Measurements from ENCODE around the gene SPIC. TPM values are rescaled to one million over a fixed set of nuclear protein-coding genes. Genes with fewer than 3 reads are reported as not detected.

SPIC gene
- total RNA-seq, 1 donor from 2014 or later: not detected

DNA sequence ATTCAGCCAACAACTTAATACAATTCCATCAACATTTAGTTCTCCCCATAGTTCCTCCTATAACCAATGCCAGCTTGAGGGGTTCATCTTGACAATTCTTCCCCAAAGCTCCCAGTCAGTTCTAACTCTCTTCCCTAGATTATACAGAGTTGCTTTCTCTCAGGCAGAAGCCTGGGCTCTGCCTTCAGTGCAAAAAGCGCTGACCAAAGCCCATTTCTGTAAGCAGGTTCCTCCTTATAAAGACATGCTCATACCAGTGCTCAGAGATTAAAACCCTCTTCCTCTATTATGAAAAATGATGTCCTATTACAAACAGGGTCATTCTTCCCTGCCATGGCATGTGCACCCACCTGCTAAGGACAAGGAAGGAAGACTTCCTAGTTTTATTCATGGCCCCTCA lies 16.2 kb downstream of the SPIC start:
- Mint-ChIP-seq H3K4me1 (ENCODE audit: low read depth) (no peaks in the 10 kb centered on the region), H3K36me3 (ENCODE audit: insufficient read depth) (no peaks in the 10 kb centered on the region), H3K9me3 (ENCODE audit: low read depth) (no peaks in the 10 kb centered on the region), H3K4me3 (ENCODE audit: low read depth) (no peak overlapping the region), H3K27me3 (peaks cover 3% of the 10 kb centered on the region), H3K27ac (no peak overlapping the region)
- no peak for DNase-seq (ENCODE audit: low spot score, unreplicated experiment)
- TF ChIP-seq, protein P1, sequence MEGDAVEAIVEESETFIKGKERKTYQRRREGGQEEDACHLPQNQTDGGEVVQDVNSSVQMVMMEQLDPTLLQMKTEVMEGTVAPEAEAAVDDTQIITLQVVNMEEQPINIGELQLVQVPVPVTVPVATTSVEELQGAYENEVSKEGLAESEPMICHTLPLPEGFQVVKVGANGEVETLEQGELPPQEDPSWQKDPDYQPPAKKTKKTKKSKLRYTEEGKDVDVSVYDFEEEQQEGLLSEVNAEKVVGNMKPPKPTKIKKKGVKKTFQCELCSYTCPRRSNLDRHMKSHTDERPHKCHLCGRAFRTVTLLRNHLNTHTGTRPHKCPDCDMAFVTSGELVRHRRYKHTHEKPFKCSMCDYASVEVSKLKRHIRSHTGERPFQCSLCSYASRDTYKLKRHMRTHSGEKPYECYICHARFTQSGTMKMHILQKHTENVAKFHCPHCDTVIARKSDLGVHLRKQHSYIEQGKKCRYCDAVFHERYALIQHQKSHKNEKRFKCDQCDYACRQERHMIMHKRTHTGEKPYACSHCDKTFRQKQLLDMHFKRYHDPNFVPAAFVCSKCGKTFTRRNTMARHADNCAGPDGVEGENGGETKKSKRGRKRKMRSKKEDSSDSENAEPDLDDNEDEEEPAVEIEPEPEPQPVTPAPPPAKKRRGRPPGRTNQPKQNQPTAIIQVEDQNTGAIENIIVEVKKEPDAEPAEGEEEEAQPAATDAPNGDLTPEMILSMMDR (IDR thresholded peaks at IDR 0.05; ENCODE audit: unreplicated experiment): no peak

DNA sequence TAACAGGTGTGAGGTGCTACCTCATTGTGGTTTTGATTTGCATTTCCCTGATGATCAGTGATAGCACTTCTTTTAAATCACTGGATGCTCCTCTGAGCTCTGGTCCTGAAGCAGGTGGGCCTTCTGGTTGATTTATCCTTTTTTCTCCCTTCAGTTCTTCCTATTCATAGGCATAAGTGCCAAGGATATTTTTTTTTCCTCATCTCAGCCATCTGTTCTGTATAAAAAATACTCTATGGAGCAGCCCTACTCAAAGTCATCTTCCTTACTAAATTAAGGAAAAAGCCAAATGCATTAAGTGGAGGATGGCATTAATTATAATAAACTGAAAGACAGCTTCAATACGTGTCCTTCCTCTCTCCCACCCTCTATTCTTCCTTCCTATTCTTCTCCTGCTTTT lies 18.4 kb downstream of the SPIC start:
- no peaks in the 10 kb centered on the region for H3K4me1 Mint-ChIP-seq (ENCODE audit: low read depth)
- no peak overlapping the region for H3K4me3 Mint-ChIP-seq (ENCODE audit: low read depth)
- DNase-seq (ENCODE audit: low spot score, unreplicated experiment): no peak
- no peak overlapping the region for H3K27ac Mint-ChIP-seq
- no peaks in the 10 kb centered on the region for H3K9me3 Mint-ChIP-seq (ENCODE audit: low read depth)
- TF ChIP-seq, protein P1 (IDR thresholded peaks at IDR 0.05; ENCODE audit: unreplicated experiment): no peak
- H3K36me3 Mint-ChIP-seq (ENCODE audit: insufficient read depth): no peaks in the 10 kb centered on the region
- peaks cover 3% of the 10 kb centered on the region for H3K27me3 Mint-ChIP-seq

DNA sequence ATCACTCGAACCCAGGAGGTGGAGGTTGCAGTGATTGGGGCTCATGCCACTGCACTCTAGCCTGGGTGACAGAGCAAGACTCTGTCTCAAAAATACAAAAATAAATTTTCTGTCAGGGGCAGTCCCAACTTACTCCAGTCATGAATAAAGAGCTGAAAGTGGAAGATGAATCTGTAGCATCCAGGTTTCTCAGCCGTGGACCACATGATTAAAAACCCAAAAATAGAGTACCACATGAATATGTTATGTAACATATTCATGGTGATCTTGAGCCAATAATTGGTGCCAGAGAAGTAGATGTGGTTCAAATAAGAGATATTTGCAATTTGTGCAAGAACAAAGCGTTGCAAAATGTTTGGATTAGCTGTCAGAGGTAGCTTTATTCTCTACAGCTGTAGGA lies 23.1 kb downstream of the SPIC start:
- Mint-ChIP-seq H3K4me1 (ENCODE audit: low read depth) (peaks cover 5% of the 10 kb centered on the region), H3K9me3 (ENCODE audit: low read depth) (no peaks in the 10 kb centered on the region), H3K27ac (no peak overlapping the region), H3K4me3 (ENCODE audit: low read depth) (no peak overlapping the region), H3K36me3 (ENCODE audit: insufficient read depth) (no peaks in the 10 kb centered on the region), H3K27me3 (peaks cover 3% of the 10 kb centered on the region)
- TF ChIP-seq, protein P1 (IDR thresholded peaks at IDR 0.05; ENCODE audit: unreplicated experiment): no peak
- DNase-seq (ENCODE audit: low spot score, unreplicated experiment): no peak

DNA sequence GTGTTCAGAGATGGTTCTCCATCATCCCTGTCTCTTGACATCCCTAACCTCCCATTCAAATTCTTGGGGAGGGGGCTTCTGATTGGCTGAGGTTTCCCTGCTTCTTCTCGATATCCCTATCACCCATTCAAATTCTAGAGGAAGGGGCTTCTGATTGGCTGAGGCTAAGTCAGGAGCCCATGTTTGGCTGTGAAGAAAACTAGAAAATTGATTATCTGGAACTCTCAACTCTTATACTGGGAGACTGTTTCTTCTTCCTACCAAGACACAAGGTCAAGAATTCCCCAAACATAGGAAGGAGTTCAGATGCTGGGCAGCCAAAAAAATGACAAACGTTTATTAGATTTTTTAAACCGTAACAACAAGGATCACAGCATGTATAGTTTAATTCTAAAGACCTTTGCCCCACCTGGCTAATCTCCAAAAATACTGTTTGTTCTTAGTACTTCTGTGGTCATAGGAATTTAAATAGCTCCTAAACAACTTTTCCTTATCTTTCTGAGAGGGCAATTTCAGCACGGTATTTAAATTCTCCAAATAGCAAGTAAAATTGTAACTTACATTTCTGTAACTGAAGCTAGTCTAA lies 26.4 kb downstream of the SPIC start:
- peaks cover 5% of the 10 kb centered on the region for H3K4me1 Mint-ChIP-seq (ENCODE audit: low read depth)
- no peak overlapping the region for H3K4me3 Mint-ChIP-seq (ENCODE audit: low read depth)
- no peaks in the 10 kb centered on the region for H3K9me3 Mint-ChIP-seq (ENCODE audit: low read depth)

DNA sequence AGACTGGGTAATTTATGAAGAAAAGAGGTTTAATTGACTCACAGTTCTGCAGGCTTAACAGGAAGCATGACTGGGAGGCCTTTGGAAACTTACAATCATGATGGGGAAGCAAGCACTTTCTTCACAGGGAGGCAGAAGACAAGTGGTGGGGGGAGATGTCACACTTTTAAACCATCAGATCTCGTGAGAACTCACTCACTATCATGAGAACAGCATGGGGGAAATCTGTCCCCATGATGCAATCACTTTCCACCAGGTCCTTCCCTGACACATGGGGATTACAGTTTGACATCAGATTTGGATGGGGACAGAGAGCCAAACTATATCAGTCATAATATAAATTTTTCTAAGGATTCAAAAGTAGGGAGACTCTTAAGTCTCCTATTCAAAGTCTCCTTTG lies 46.0 kb downstream of the SPIC start:
- no peak overlapping the region for H3K4me3 Mint-ChIP-seq (ENCODE audit: low read depth)
- H3K9me3 Mint-ChIP-seq (ENCODE audit: low read depth): no peaks in the 10 kb centered on the region
- DNase-seq (ENCODE audit: low spot score, unreplicated experiment): no peak
- H3K27ac Mint-ChIP-seq: no peak overlapping the region
- no peaks in the 10 kb centered on the region for H3K4me1 Mint-ChIP-seq (ENCODE audit: low read depth)
- TF ChIP-seq, protein P1 (IDR thresholded peaks at IDR 0.05; ENCODE audit: unreplicated experiment): no peak
- no peaks in the 10 kb centered on the region for H3K36me3 Mint-ChIP-seq (ENCODE audit: insufficient read depth)
- H3K27me3 Mint-ChIP-seq: no peaks in the 10 kb centered on the region

More for the DNA sequence above, 26.4 kb downstream of the SPIC start:
- no peak for DNase-seq (ENCODE audit: low spot score, unreplicated experiment)
- H3K27ac Mint-ChIP-seq: no peak overlapping the region
- TF ChIP-seq, protein P1 (IDR thresholded peaks at IDR 0.05; ENCODE audit: unreplicated experiment): no peak
- H3K27me3 Mint-ChIP-seq: peaks cover 6% of the 10 kb centered on the region
- no peaks in the 10 kb centered on the region for H3K36me3 Mint-ChIP-seq (ENCODE audit: insufficient read depth)
